GM19351 (cell line): Measurements from ENCODE around the gene PLCB4.
"Not testable (repeated sequence)": the region's sequence is repeated elsewhere in the genome, so short reads cannot be mapped to it uniquely, and the experiment has no call there.

ENCODE experiments used
- ATAC-seq: cut with Tn5 transposase; IDR thresholded peaks from one replicate; pipeline ENCODE4 v1.9.1; 2021; ENCODE audit warnings: mild to moderate bottlenecking, moderate library complexity; ENCODE audit not compliant: unreplicated experiment

PLCB4 gene

DNA sequence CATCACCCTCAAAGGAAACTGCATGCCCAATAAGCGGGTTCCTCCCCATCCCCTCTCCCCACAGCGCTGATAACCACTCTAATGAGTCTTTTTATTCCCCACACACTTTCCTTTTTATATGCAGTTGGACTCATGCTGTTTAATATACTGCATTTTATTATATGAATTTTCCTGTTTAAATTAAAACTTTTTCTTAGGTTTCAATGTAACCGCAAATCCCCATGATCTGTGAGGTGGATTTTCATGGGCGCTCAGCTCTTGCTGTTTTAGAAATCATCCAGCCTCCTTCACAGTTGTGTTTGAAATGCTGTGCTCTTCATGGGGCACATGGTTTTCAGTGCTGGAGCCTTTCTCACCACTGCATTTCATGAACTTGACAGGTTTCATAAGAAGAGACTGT lies 280.4 kb downstream of the PLCB4 start:
- ATAC-seq: no peak

GRCh38 chr20:9352739-9353138 lies 283.9 kb downstream of the PLCB4 start:
- ATAC-seq: no peak

GRCh38 chr20:9353180-9353915 lies 284.5 kb downstream of the PLCB4 start:
- ATAC-seq: no peak

GRCh38 chr20:9353916-9354276 lies 285.0 kb downstream of the PLCB4 start:
- ATAC-seq: no peak

DNA sequence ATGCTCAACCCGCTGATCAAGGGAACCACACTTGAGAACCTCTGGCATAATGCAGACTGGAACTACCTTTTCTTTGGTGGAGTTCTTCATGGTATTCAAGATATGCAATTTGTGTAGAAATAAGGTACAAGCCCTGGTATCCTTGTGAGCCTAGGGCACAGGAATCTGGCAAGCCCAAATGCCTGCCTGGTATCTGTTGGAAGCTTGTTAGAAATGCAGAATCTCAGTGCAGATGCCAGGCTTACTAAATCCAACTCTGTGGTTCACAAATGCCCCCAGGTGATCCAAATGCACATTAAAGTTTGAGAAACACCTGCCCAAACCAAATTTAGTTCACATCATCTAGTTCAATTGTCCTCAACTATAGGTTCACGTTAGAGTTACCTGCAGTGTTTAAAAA lies 285.7 kb downstream of the PLCB4 start:
- no peak for ATAC-seq

DNA sequence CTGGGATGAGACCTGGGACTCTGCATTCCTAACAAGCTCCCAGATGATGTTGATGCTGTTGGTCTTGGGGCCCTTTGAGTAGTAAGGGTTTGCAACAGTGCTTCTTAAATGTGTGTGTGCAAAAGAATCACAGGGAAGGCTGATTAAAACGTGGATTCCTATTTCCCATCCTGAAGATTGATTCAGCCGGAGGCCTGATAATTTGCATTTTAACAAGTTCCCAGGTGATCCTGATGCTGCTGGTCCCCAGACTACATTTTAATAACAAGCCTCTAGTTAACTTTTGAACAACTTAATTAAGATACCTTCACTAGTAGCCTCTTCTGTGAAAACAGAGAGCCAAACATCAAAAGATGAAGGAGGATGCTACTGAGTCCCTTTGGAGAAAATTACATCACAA lies 289.1 kb downstream of the PLCB4 start:
- ATAC-seq: no peak

DNA sequence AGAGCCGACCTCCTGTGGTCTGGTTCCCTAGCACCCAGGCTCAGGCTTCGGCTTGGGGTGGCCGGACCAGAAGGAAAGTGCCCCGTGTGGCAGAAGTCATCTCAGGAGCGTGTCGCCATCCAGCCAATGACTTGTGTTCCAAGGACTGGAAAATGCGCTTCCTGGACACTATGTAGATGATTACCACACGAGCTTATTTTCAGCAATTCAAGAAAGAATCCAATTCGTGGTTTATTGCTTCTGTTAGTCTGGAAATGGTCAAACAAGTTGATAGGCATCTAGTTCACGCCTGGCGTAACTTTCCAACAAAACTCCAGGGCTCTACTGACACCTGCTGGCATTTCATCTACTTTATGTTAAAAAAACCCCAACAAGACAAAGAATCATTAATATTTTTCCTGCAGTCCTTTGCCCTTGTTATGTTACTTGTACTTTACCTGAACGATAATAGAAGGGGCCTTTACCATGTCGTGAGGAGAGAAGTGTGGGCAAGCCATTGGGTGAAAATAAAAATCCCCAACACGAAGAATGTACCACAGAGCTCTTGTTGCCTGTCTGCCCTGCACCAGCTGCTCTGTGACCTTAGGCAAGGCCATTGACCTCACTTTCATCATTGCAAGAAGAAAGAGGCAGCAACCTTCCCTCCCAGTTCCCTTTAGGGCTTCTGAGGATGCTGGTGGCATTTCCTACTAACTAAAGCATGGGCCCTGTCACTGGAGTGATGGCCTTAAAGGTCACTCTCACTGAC lies 290.8 kb downstream of the PLCB4 start:
- ATAC-seq: no peak

DNA sequence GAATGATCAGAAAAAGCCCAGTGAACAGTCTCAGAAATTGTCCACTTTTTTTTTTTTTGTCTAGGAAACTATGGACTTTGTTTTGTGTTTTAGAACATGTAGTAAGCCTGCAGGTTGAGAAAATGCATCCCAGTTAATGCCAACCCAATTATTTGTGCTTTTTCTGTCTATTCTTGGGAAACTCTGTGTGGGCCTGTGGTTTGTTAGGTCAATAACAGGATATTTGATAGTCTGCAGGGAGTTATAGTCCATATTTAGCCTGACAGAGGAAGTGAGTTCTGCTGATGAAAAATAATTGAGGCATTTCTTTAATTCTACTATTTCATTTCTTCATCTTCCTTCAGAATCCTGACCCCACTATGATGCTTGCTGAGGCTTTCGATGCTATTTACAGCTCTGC lies 291.5 kb downstream of the PLCB4 start:
- no peak for ATAC-seq

DNA sequence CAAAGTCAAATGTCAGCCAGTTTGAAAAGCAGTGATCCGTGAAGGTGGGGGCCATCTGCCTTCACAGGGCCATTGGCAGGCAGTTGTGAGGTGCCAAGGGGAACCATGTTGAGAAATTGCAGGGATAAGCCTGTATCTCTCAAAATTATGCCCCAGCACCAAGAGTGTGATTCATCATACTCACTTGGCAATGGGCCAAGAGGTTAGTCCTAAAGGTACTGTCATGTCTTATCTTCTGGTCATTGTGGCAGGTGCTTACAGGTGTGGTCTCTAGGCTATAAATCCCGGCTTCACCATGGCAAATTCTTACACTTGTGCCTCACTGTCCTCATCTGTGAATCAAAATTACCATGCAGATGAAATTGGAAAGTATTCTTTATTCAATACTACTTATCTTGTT lies 294.8 kb downstream of the PLCB4 start:
- ATAC-seq: no peak

- no peak for ATAC-seq
These were observed 298.4 kb downstream of the PLCB4 start for GRCh38 chr20:9367328-9367727.

GRCh38 chr20:9367746-9368145 lies 298.9 kb downstream of the PLCB4 start:
- no peak for ATAC-seq

DNA sequence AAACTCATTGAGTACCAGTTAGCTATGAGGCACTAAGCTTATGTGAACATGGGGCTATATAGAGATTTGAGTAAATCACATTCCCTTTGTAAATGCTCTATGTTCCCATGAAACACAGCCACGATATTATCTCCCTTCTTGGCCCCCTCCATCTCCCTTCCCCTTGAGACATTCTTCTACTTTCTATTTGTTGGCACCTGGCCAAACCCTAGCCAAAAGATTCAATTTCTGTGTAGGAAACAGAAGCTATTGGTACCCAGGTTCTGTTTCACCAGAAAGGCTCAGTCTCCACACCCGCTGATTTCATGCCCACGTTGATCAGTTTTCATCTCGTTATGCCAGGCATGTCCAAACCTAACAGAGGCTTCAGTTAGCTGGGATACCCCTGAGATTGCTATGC lies 300.0 kb downstream of the PLCB4 start:
- ATAC-seq: no peak

- ATAC-seq: no peak
These were observed 300.7 kb downstream of the PLCB4 start for GRCh38 chr20:9369557-9369956.

- no peak for ATAC-seq
These were observed 305.2 kb downstream of the PLCB4 start for GRCh38 chr20:9374072-9374471.

DNA sequence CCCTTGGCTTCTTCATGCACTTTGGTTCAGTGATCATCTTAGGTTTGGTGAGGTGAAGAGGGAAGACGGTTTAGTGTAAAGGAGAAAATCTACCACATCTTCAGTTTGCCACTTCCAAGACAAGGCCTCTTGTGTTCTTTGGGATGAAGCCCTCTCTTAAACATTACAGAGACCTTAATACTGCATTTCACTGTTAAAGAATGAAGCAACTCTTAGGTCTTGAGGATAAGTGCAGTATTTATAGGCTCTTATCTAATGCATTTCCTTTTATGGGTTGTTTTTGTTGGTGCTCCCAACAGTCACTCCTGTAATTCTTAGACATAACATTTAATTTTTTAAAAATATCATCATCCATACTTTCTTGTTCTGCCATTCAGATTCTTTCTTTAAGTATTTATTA lies 305.6 kb downstream of the PLCB4 start:
- ATAC-seq: no peak

DNA sequence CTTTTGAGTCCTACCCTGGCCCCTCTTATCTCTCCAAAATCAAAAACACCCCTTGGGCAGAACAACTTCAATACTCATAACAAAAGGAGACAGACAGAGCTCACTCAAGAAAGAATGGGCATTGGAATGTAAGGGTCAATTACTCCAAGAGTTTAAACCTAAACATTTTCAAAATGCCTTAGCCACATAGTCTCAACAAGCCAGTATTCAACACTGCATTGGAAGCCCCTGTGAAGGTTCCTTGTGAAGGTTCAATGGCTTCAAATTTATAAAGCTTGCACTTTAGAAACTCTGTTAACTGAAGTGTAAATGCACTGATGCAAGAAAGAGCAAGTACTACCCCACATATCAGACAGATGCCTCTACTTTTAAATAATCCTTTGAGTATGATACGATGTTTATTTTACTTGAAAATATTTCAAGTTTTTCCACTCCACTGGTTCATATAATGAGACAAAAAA lies 306.4 kb downstream of the PLCB4 start:
- no peak for ATAC-seq

DNA sequence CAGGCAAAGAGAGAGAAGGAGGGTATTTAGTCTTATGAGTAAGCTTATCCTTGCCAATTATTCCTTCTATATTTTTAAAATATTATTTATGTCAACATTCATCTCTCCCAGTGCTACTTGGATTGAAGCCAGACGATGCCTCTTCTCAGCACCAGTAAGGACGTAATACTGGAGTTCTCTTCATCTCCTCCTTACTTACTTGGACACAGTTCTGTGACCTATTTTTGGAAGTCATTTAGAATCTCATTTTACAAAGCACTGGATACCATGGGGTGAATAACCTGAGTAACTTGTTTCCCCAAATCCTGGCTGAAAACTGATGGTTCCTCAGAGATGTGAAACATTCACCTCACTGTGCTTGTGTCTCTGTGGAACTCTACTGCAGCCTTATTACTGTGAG lies 308.1 kb downstream of the PLCB4 start:
- ATAC-seq: no peak

- ATAC-seq: not testable (repeated sequence)
These were observed 316.7 kb downstream of the PLCB4 start for GRCh38 chr20:9385345-9386310.

GRCh38 chr20:9388160-9388812 lies 319.4 kb downstream of the PLCB4 start:
- no peak for ATAC-seq

DNA sequence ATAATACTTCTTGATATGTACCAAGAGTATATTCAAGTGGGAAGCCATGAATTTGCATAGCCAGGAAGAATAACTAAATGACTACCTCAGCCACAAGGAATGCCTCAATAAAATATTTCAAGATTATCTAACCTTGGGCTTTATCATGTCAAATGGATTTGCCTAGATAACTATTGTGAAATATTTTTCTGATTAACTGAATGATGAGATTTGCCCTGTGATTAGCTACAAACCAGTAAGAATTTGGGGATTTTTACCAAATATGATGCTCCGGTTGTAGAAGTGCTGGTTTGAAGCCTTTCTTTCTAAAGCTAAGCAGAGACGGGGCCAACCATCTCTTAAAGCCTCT lies 319.9 kb downstream of the PLCB4 start:
- no peak for ATAC-seq

DNA sequence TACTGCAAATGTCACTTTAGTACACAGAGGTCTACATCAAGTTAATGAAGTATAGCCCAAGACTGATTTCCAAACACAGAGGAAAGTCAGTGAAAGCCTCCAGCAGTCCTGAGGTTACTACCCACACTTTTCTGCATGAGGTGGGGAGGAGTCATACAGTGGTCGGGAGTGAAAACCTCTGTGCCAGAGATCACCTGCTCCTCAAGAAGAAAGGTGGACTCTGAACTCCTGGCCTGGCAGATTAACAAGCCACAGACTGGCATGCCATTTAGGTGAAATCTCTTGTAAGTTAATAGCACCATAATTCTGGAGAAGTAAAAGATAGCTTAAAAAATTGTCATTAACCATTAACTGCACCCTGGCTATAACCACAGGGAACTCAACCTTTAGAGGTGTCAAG lies 320.5 kb downstream of the PLCB4 start:
- ATAC-seq: no peak
